Transverse colon (tissue), 4 donors: ENCODE measurements around the gene CCDC7. TPM values are rescaled to one million over a fixed set of nuclear protein-coding genes. Genes with fewer than 3 reads are reported as not detected.
A peak's percentile ranks its signal among the peaks of the same experiment; 100 is the strongest.

Experiments
- DNase-seq: peaks from one replicate; pipeline ENCODE4 v3.0.0-alpha.2; 2019
- H3K27ac ChIP-seq, 4 donors: fragments of 200-600 bp; sonication (generic); 2 replicates each; pipeline ENCODE4 v1.5.1; 2016 to 2018; ENCODE audit warnings: inconsistent platforms in 4 of 4
- H3K27me3 ChIP-seq: fragments of 200-600 bp; sonication (generic); 2 replicates; pipeline ENCODE4 v1.5.1; 2017; ENCODE audit warnings: inconsistent platforms
- H3K36me3 ChIP-seq, 4 donors: fragments of 200-600 bp; sonication (generic); 2 replicates each; pipeline ENCODE4 v1.5.1; 2017 to 2019; ENCODE audit warnings: inconsistent platforms in 4 of 4
- H3K4me1 ChIP-seq, 4 donors: fragments of 200-600 bp; sonication (generic); 2 replicates each; pipeline ENCODE4 v1.5.1; 2017 to 2020; ENCODE audit warnings: inconsistent platforms in 4 of 4
- H3K4me3 ChIP-seq, 4 donors: fragments of 200-600 bp; sonication (generic); 1 replicate in 1 of 4; 2 replicates in 3 of 4; pipeline versions ENCODE4 v1.5.1 to v1.6.1; 2017 to 2019; ENCODE audit warnings: inconsistent platforms in 4 of 4
- H3K9me3 ChIP-seq, 2 donors: fragments of 200-600 bp; sonication (generic); 2 replicates each; pipeline ENCODE4 v1.5.1; 2017 to 2019; ENCODE audit warnings: inconsistent platforms in 2 of 2
- CTCF ChIP-seq, 5 experiments: fragments of 200-600 bp in 3 of 5; fragments of 450-650 bp in 2 of 5; sonication (generic) in 3 of 5; IDR thresholded peaks; 1 replicate in 2 of 5; 2 replicates in 3 of 5; pipeline ENCODE4 v1.5.1; 2016 to 2017; ENCODE audit warnings: antibody characterized with exemption in 5 of 5, inconsistent platforms in 3 of 5, mild to moderate bottlenecking in 2 of 5, moderate library complexity in 1 of 5
- EP300 ChIP-seq: sonication (generic); formaldehyde crosslinking; IDR thresholded peaks from one replicate; pipeline ENCODE4 v1.6.1; 2017; ENCODE audit warnings: antibody characterized with exemption, low read depth
- POLR2A ChIP-seq: fragments of 450-650 bp; IDR thresholded peaks from one replicate; pipeline ENCODE4 v1.6.1; 2016; ENCODE audit warnings: antibody characterized with exemption, mild to moderate bottlenecking, moderate library complexity
- POLR2AphosphoS5 ChIP-seq, 3 donors: sonication (generic); formaldehyde crosslinking; IDR thresholded peaks; one replicate each; pipeline ENCODE4 v1.6.1; 2016; ENCODE audit warnings: antibody characterized with exemption in 3 of 3
- WGBS, 2 donors: methylation state at CpG; one replicate each; pipeline ENCODE4 v1.1.5; 2018; ENCODE audit warnings: low coverage in 1 of 2; 5-methylcytosine and 5-hydroxymethylcytosine counted together
- in situ Hi-C, 4 donors: fragments of 200-750 bp; cut with MboI; loops; one replicate each; pipeline versions ENCODE4 v1.15.0 to v1.15.1; 2017; ENCODE audit warnings: low sequenced_read_pairs in 3 of 4, low pct_ligation_motif_present in 1 of 4, low pct_unique_long_range_greater_than_20kb in 1 of 4
- intact Hi-C: fragments of 100-400 bp; cut with DNase I; formaldehyde crosslinking; loops from one replicate; pipeline ENCODE4 v1.15.1; 2023; ENCODE audit warnings: low total_unique reads
- total RNA-seq, 4 donors: library from RNA; depleted of rRNA; stranded (reverse); fragments of >200 nt; gene quantifications; one replicate each; pipeline ENCODE4 v1.1.0, GENCODE V29; 2016

CCDC7 gene
- total RNA-seq, 4 donors from 2014 or later: 4.8 to 17.6 (median 13.3) TPM

GRCh38 chr10:32411797-32412498 lies 34.0 kb upstream of the CCDC7 start:
- Histone ChIP-seq H3K36me3 (no peaks in the 10 kb centered on the region), H3K9me3 (no peaks in the 10 kb centered on the region), H3K27me3 (no peaks in the 10 kb centered on the region), H3K4me1 (peaks cover 0 to 12% (median 2%) of the 10 kb centered on the region in 4 donors), H3K4me3 (no peak overlapping the region), H3K27ac (peak overlapping the region in 2 of 4 donors; percentile 48 to 58)
- no peak for DNase-seq
- in situ Hi-C loops (no loop called here), intact Hi-C loops (no loop called here)
- no peak for TF ChIP-seq POLR2A
- TF ChIP-seq POLR2AphosphoS5 (IDR thresholded peaks at IDR 0.05): no peak
- no peak for TF ChIP-seq EP300
- TF ChIP-seq CTCF (IDR thresholded peaks at IDR 0.05): no peak
- 67 to 78% methylated on average over 2 of the region's 2 CpGs for WGBS, 2 donors

GRCh38 chr10:32412499-32412853 lies 33.5 kb upstream of the CCDC7 start:
- H3K27ac ChIP-seq: peak overlapping the region in 2 of 4 donors; percentile 48 to 58

GRCh38 chr10:32413513-32413912 lies 32.4 kb upstream of the CCDC7 start:
- no peaks in the 10 kb centered on the region for H3K9me3 ChIP-seq
- intact Hi-C loops (no loop called here), in situ Hi-C loops (no loop called here)
- peaks cover 0 to 25% (median 4%) of the 10 kb centered on the region in 4 donors for H3K4me1 ChIP-seq
- 50 to 67% methylated on average over 2 of the region's 2 CpGs for WGBS, 2 donors
- no peak for DNase-seq
- H3K36me3 ChIP-seq: no peaks in the 10 kb centered on the region
- peak overlapping the region; percentile 5 to 58 (median 44) for H3K27ac ChIP-seq
- TF ChIP-seq POLR2A (no peak), EP300 (no peak), POLR2AphosphoS5 (IDR thresholded peaks at IDR 0.05) (no peak), CTCF (IDR thresholded peaks at IDR 0.05) (no peak)
- H3K27me3 ChIP-seq: no peaks in the 10 kb centered on the region
- H3K4me3 ChIP-seq: no peak overlapping the region

More at GRCh38 chr10:32412499-32412853, 33.5 kb upstream of the CCDC7 start:
- DNase-seq: no peak
- H3K9me3 ChIP-seq: no peaks in the 10 kb centered on the region
- peaks cover 0 to 16% (median 2%) of the 10 kb centered on the region in 4 donors for H3K4me1 ChIP-seq
- H3K36me3 ChIP-seq: no peaks in the 10 kb centered on the region
- in situ Hi-C loops (no loop called here), intact Hi-C loops (no loop called here)
- WGBS, 2 donors: 43 to 73% methylated on average over 2 of the region's 2 CpGs
- H3K4me3 ChIP-seq: no peak overlapping the region
- TF ChIP-seq POLR2AphosphoS5 (IDR thresholded peaks at IDR 0.05) (no peak), POLR2A (no peak), EP300 (no peak), CTCF (IDR thresholded peaks at IDR 0.05) (no peak)
- no peaks in the 10 kb centered on the region for H3K27me3 ChIP-seq

- intact Hi-C loops: no loop called here
- Histone ChIP-seq H3K4me3 (no peak overlapping the region), H3K27ac (peak overlapping the region in 1 of 4 donors; percentile 10), H3K36me3 (no peaks in the 10 kb centered on the region), H3K9me3 (no peaks in the 10 kb centered on the region), H3K27me3 (no peaks in the 10 kb centered on the region), H3K4me1 (peaks cover 0 to 40% (median 4%) of the 10 kb centered on the region in 4 donors)
- in situ Hi-C loops: no loop called here
- 83 to 84% methylated on average over 2 of the region's 2 CpGs for WGBS, 2 donors
- TF ChIP-seq EP300 (no peak), CTCF (IDR thresholded peaks at IDR 0.05) (no peak), POLR2A (no peak), POLR2AphosphoS5 (IDR thresholded peaks at IDR 0.05) (no peak)
- no peak for DNase-seq
These were observed 30.6 kb upstream of the CCDC7 start for GRCh38 chr10:32415361-32415760.
